NB4 (cell line): ENCODE measurements around the gene ERCC3.

Source experiments
- CTCF ChIP-seq: IDR thresholded peaks from one replicate; pipeline ENCODE4 v1.5.1; 2012; ENCODE audit warnings: low read depth, low read length
- MAX ChIP-seq: IDR thresholded peaks from 2 replicates; pipeline ENCODE4 v1.6.1; 2011; ENCODE audit warnings: low read depth, low read length
- MYC ChIP-seq: IDR thresholded peaks from 2 replicates; pipeline ENCODE4 v1.6.1; 2011; ENCODE audit warnings: low read depth, low read length
- POLR2A ChIP-seq: IDR thresholded peaks from 2 replicates; pipeline ENCODE4 v1.6.1; 2011; ENCODE audit warnings: mild to moderate bottlenecking; ENCODE audit not compliant: insufficient read length; ENCODE audit errors: extremely low read depth

GRCh38 chr2:127326289-127326945, 32.5 kb upstream of the ERCC3 start:
- TF ChIP-seq CTCF (no peak), POLR2A (no peak), MAX (no peak), MYC (no peak)
